ENCODE measurements around the gene ADGRD1. TPM values are rescaled to one million over a fixed set of nuclear protein-coding genes. Genes with fewer than 3 reads are reported as not detected.

The ADGRD1 gene
- polyA plus RNA-seq, 3 donors: 4.7 to 17.9 (median 4.9) TPM

GRCh38 chr12:131163189-131163738, 209.6 kb downstream of the ADGRD1 start:
- Mint-ChIP-seq H3K36me3 (no peaks in the 10 kb centered on the region), H3K4me3 (no peak overlapping the region), H3K9me3 (peaks cover 0 to 3% (median 0%) of the 10 kb centered on the region in 7 donors), H3K27me3 (ENCODE audit: low read depth in 3 of 3) (peaks cover 1 to 6% (median 3%) of the 10 kb centered on the region in 3 donors), H3K4me1 (no peaks in the 10 kb centered on the region), H3K27ac (no peak overlapping the region)
- Histone ChIP-seq H3K9ac (ENCODE audit: insufficient read depth, low read length, poor library complexity, severe bottlenecking) (no peak overlapping the region), H3K27me3 (ENCODE audit: control insufficient read depth in 2 of 2, insufficient read depth in 2 of 2, low read length in 2 of 2) (no peaks in the 10 kb centered on the region), H3K9me3 (replicated peaks in 1 of 2; ENCODE audit: control insufficient read depth in 1 of 2, insufficient read depth in 1 of 2, low read length in 2 of 2) (no peaks in the 10 kb centered on the region), H4K20me1 (ENCODE audit: insufficient read depth, low read length) (no peaks in the 10 kb centered on the region), H3K27ac (ENCODE audit: low read depth in 1 of 2, low read length in 2 of 2) (no peak overlapping the region), H3K4me1 (ENCODE audit: control insufficient read depth in 1 of 2, insufficient read depth in 2 of 2, low read length in 2 of 2) (no peaks in the 10 kb centered on the region), H3K79me2 (ENCODE audit: insufficient read depth, low read length) (no peaks in the 10 kb centered on the region), H2AFZ (ENCODE audit: insufficient read depth, low read depth, low read length, poor library complexity, severe bottlenecking) (no peak overlapping the region), H3K4me3 (replicated peaks in 1 of 3; ENCODE audit: low read depth in 2 of 3, low read length in 3 of 3) (no peak overlapping the region), H3K36me3 (replicated peaks in 1 of 2; ENCODE audit: control insufficient read depth in 1 of 2, insufficient read depth in 2 of 2, low read length in 2 of 2) (no peaks in the 10 kb centered on the region), H3K4me2 (replicated peaks; ENCODE audit: extremely low read depth, low read length, poor library complexity, severe bottlenecking) (no peak overlapping the region)
- 82% methylated on average over 45 of the region's 46 CpGs for WGBS (ENCODE audit: insufficient coverage)
- no peak for DNase-seq
- no peak for TF ChIP-seq CTCF (IDR thresholded peaks at IDR 0.05)
- intact Hi-C loops (cut with micrococcal nuclease): no loop called here

GRCh38 chr12:131164096-131164872, 210.6 kb downstream of the ADGRD1 start:
- peaks cover 1 to 6% (median 3%) of the 10 kb centered on the region in 3 donors for H3K27me3 Mint-ChIP-seq (ENCODE audit: low read depth in 3 of 3)
- H3K9me3 Mint-ChIP-seq: peaks cover 0 to 3% (median 0%) of the 10 kb centered on the region in 7 donors
- no peaks in the 10 kb centered on the region for H3K9me3 ChIP-seq (replicated peaks in 1 of 2; ENCODE audit: control insufficient read depth in 1 of 2, insufficient read depth in 1 of 2, low read length in 2 of 2)
- H3K4me3 Mint-ChIP-seq: no peak overlapping the region
- WGBS (ENCODE audit: insufficient coverage): 98% methylated on average over 16 of the region's 34 CpGs
- no peak overlapping the region for H3K27ac Mint-ChIP-seq
- no peaks in the 10 kb centered on the region for H3K36me3 ChIP-seq (replicated peaks in 1 of 2; ENCODE audit: control insufficient read depth in 1 of 2, insufficient read depth in 2 of 2, low read length in 2 of 2)
- H2AFZ ChIP-seq (ENCODE audit: insufficient read depth, low read depth, low read length, poor library complexity, severe bottlenecking): no peak overlapping the region
- H3K4me3 ChIP-seq (replicated peaks in 1 of 3; ENCODE audit: low read depth in 2 of 3, low read length in 3 of 3): no peak overlapping the region
- H3K4me1 ChIP-seq (ENCODE audit: control insufficient read depth in 1 of 2, insufficient read depth in 2 of 2, low read length in 2 of 2): no peaks in the 10 kb centered on the region
- no peak overlapping the region for H3K27ac ChIP-seq (ENCODE audit: low read depth in 1 of 2, low read length in 2 of 2)
- H3K27me3 ChIP-seq (ENCODE audit: control insufficient read depth in 2 of 2, insufficient read depth in 2 of 2, low read length in 2 of 2): no peaks in the 10 kb centered on the region
- H3K4me2 ChIP-seq (replicated peaks; ENCODE audit: extremely low read depth, low read length, poor library complexity, severe bottlenecking): no peak overlapping the region
- intact Hi-C loops (cut with micrococcal nuclease): no loop called here
- no peaks in the 10 kb centered on the region for H3K36me3 Mint-ChIP-seq
- no peak overlapping the region for H3K9ac ChIP-seq (ENCODE audit: insufficient read depth, low read length, poor library complexity, severe bottlenecking)
- no peaks in the 10 kb centered on the region for H4K20me1 ChIP-seq (ENCODE audit: insufficient read depth, low read length)
- DNase-seq: no peak
- H3K4me1 Mint-ChIP-seq: no peaks in the 10 kb centered on the region
- TF ChIP-seq CTCF (IDR thresholded peaks at IDR 0.05): no peak
- H3K79me2 ChIP-seq (ENCODE audit: insufficient read depth, low read length): no peaks in the 10 kb centered on the region
